ENCODE results near the gene METTL16. TPM values are rescaled to one million over a fixed set of nuclear protein-coding genes. Genes with fewer than 3 reads are reported as not detected.
"Not testable (repeated sequence)": the region's sequence is repeated elsewhere in the genome, so short reads cannot be mapped to it uniquely, and the experiment has no call there.

Gene METTL16
- total RNA-seq, 2 experiments from 2014 or later = 55.7 to 58.0 TPM

- H3K36me3 ChIP-seq (ENCODE audit: insufficient read depth, low read length) = no peaks in the 10 kb centered on the region
- H3K4me3 Mint-ChIP-seq = no peak overlapping the region
- TF ChIP-seq CTCF (IDR thresholded peaks at IDR 0.05) = no peak
- H3K4me1 Mint-ChIP-seq (ENCODE audit: low read depth) = no peaks in the 10 kb centered on the region
- H3K9me3 ChIP-seq (ENCODE audit: control insufficient read depth in 1 of 2, insufficient read depth in 1 of 2, low read length in 2 of 2) = no peaks in the 10 kb centered on the region
- no peaks in the 10 kb centered on the region for H3K36me3 Mint-ChIP-seq (ENCODE audit: low read depth)
- no peak for DNase-seq
- no peak overlapping the region for H3K4me3 ChIP-seq (ENCODE audit: low read length)
- ChIA-PET CTCF (no interaction called here), POLR2A (no interaction called here)
- no peaks in the 10 kb centered on the region for H3K9me3 Mint-ChIP-seq
- H3K27ac ChIP-seq (ENCODE audit: low read depth in 1 of 2, low read length in 2 of 2) = no peak overlapping the region
- intact Hi-C loops (cut with DNase I, micrococcal nuclease) = no loop called here
- no peak for ATAC-seq (ENCODE audit: poor library complexity)
- H3K27ac Mint-ChIP-seq = no peak overlapping the region
- H3K4me1 ChIP-seq (ENCODE audit: insufficient read depth, low read length) = no peaks in the 10 kb centered on the region
- H3K27me3 ChIP-seq (ENCODE audit: control insufficient read depth in 1 of 2, insufficient read depth in 2 of 2, low read length in 2 of 2) = no peaks in the 10 kb centered on the region
- no peaks in the 10 kb centered on the region for H3K27me3 Mint-ChIP-seq
These were observed 33.7 kb upstream of the METTL16 start for GRCh38 chr17:2545393-2545792.

DNA sequence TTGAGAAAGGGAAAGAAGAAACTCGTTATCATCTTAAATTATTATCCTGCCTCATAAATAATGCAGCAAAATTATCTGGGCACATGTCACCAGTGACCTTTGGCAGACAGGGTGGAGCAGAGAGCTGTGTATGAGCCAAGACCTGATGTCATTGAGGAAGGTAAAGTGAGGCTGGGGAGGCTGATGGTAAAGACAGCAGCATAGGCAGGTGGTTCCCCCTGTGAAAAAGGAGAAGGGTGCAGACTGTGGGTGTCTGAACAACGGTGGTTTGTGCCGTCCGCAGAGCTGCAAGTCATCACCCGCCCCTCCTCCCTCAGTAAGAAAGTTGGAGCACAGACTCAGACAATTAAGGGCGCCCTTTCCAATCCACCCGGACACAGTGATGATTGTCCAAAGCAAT is 30.8 kb upstream of the METTL16 start:
- no peak for TF ChIP-seq CTCF (IDR thresholded peaks at IDR 0.05)
- Histone ChIP-seq H3K36me3 (ENCODE audit: insufficient read depth, low read length) (no peaks in the 10 kb centered on the region), H3K27ac (ENCODE audit: low read depth in 1 of 2, low read length in 2 of 2) (no peak overlapping the region), H3K27me3 (ENCODE audit: control insufficient read depth in 1 of 2, insufficient read depth in 2 of 2, low read length in 2 of 2) (no peaks in the 10 kb centered on the region), H3K4me3 (ENCODE audit: low read length) (no peak overlapping the region), H3K9me3 (ENCODE audit: control insufficient read depth in 1 of 2, insufficient read depth in 1 of 2, low read length in 2 of 2) (no peaks in the 10 kb centered on the region), H3K4me1 (ENCODE audit: insufficient read depth, low read length) (no peaks in the 10 kb centered on the region)
- Mint-ChIP-seq H3K9me3 (no peaks in the 10 kb centered on the region), H3K36me3 (ENCODE audit: low read depth) (no peaks in the 10 kb centered on the region), H3K4me3 (no peak overlapping the region), H3K4me1 (ENCODE audit: low read depth) (peaks cover 5% of the 10 kb centered on the region), H3K27me3 (no peaks in the 10 kb centered on the region), H3K27ac (no peak overlapping the region)
- ATAC-seq (ENCODE audit: poor library complexity) (no peak), DNase-seq (peak in 1 of 14 experiments; percentile 12)
- intact Hi-C loops (cut with DNase I, micrococcal nuclease) = no loop called here
- ChIA-PET POLR2A (no interaction called here), CTCF (no interaction called here)

GRCh38 chr17:2542056-2542455 is 30.4 kb upstream of the METTL16 start:
- H3K27me3 ChIP-seq (ENCODE audit: control insufficient read depth in 1 of 2, insufficient read depth in 2 of 2, low read length in 2 of 2) = no peaks in the 10 kb centered on the region
- H3K4me1 ChIP-seq (ENCODE audit: insufficient read depth, low read length) = no peaks in the 10 kb centered on the region
- no peaks in the 10 kb centered on the region for H3K9me3 Mint-ChIP-seq
- H3K4me1 Mint-ChIP-seq (ENCODE audit: low read depth) = peaks cover 5% of the 10 kb centered on the region
- H3K9me3 ChIP-seq (ENCODE audit: control insufficient read depth in 1 of 2, insufficient read depth in 1 of 2, low read length in 2 of 2) = no peaks in the 10 kb centered on the region
- H3K36me3 ChIP-seq (ENCODE audit: insufficient read depth, low read length) = no peaks in the 10 kb centered on the region
- CTCF ChIA-PET = no interaction called here
- no peak for TF ChIP-seq CTCF (IDR thresholded peaks at IDR 0.05)
- intact Hi-C loops (cut with DNase I, micrococcal nuclease) = no loop called here
- H3K27ac ChIP-seq (ENCODE audit: low read depth in 1 of 2, low read length in 2 of 2) = no peak overlapping the region
- H3K27me3 Mint-ChIP-seq = no peaks in the 10 kb centered on the region
- H3K27ac Mint-ChIP-seq = no peak overlapping the region
- H3K4me3 Mint-ChIP-seq = no peak overlapping the region
- POLR2A ChIA-PET = no interaction called here
- no peak for DNase-seq
- no peak overlapping the region for H3K4me3 ChIP-seq (ENCODE audit: low read length)
- no peaks in the 10 kb centered on the region for H3K36me3 Mint-ChIP-seq (ENCODE audit: low read depth)
- ATAC-seq (ENCODE audit: poor library complexity) = no peak

GRCh38 chr17:2537579-2537978 is 25.9 kb upstream of the METTL16 start:
- H3K9me3 Mint-ChIP-seq; H3K36me3 Mint-ChIP-seq (ENCODE audit: low read depth); H3K4me1 Mint-ChIP-seq (ENCODE audit: low read depth); intact Hi-C loops (cut with DNase I, micrococcal nuclease); H3K36me3 ChIP-seq (ENCODE audit: insufficient read depth, low read length); POLR2A ChIA-PET; H3K27me3 Mint-ChIP-seq; H3K27me3 ChIP-seq (ENCODE audit: control insufficient read depth in 1 of 2, insufficient read depth in 2 of 2, low read length in 2 of 2); DNase-seq; H3K4me3 Mint-ChIP-seq; ATAC-seq (ENCODE audit: poor library complexity); H3K9me3 ChIP-seq (ENCODE audit: control insufficient read depth in 1 of 2, insufficient read depth in 1 of 2, low read length in 2 of 2); CTCF ChIA-PET; H3K27ac ChIP-seq (ENCODE audit: low read depth in 1 of 2, low read length in 2 of 2); H3K4me1 ChIP-seq (ENCODE audit: insufficient read depth, low read length); H3K4me3 ChIP-seq (ENCODE audit: low read length): not testable (repeated sequence)
- H3K27ac Mint-ChIP-seq = peak overlapping the region; percentile 34
